ENCODE measurements around the gene CDH11.

Gene CDH11

GRCh38 chr16:65070831-65071432, 50.9 kb downstream of the CDH11 start:
- Mint-ChIP-seq H3K4me1 (no peaks in the 10 kb centered on the region), H3K36me3 (ENCODE audit: low read depth) (no peaks in the 10 kb centered on the region), H3K27ac (no peak overlapping the region), H3K9me3 (peaks cover 4% of the 10 kb centered on the region), H3K4me3 (no peak overlapping the region), H3K27me3 (peaks cover 2% of the 10 kb centered on the region)
- no peak for DNase-seq
- ATAC-seq: no peak

GRCh38 chr16:65069766-65070165, 52.1 kb downstream of the CDH11 start:
- H3K27ac Mint-ChIP-seq: no peak overlapping the region
- ATAC-seq (no peak), DNase-seq (no peak)
- H3K4me3 Mint-ChIP-seq: no peak overlapping the region
- no peaks in the 10 kb centered on the region for H3K4me1 Mint-ChIP-seq
- H3K36me3 Mint-ChIP-seq (ENCODE audit: low read depth): no peaks in the 10 kb centered on the region
- peaks cover 2% of the 10 kb centered on the region for H3K27me3 Mint-ChIP-seq
- H3K9me3 Mint-ChIP-seq: peaks cover 5% of the 10 kb centered on the region

- Mint-ChIP-seq H3K36me3 (ENCODE audit: low read depth) (no peaks in the 10 kb centered on the region), H3K27me3 (peaks cover 2% of the 10 kb centered on the region), H3K27ac (no peak overlapping the region), H3K9me3 (peaks cover 5% of the 10 kb centered on the region), H3K4me3 (no peak overlapping the region), H3K4me1 (no peaks in the 10 kb centered on the region)
- DNase-seq (no peak), ATAC-seq (no peak)
These were observed 52.8 kb downstream of the CDH11 start for GRCh38 chr16:65069065-65069464.

- no peak for ATAC-seq
- Mint-ChIP-seq H3K27me3 (peaks cover 2% of the 10 kb centered on the region), H3K4me1 (no peaks in the 10 kb centered on the region), H3K9me3 (peaks cover 5% of the 10 kb centered on the region), H3K27ac (no peak overlapping the region), H3K4me3 (no peak overlapping the region), H3K36me3 (ENCODE audit: low read depth) (no peaks in the 10 kb centered on the region)
- no peak for DNase-seq
These were observed 53.6 kb downstream of the CDH11 start for GRCh38 chr16:65068151-65068740.

- Mint-ChIP-seq H3K27ac (no peak overlapping the region), H3K4me3 (no peak overlapping the region), H3K27me3 (peaks cover 2% of the 10 kb centered on the region), H3K36me3 (ENCODE audit: low read depth) (no peaks in the 10 kb centered on the region), H3K9me3 (peaks cover 5% of the 10 kb centered on the region), H3K4me1 (no peaks in the 10 kb centered on the region)
- DNase-seq (no peak), ATAC-seq (no peak)
These were observed 55.2 kb downstream of the CDH11 start for GRCh38 chr16:65066651-65067050.

GRCh38 chr16:65065031-65065430, 56.8 kb downstream of the CDH11 start:
- no peak for ATAC-seq
- Mint-ChIP-seq H3K36me3 (ENCODE audit: low read depth) (no peaks in the 10 kb centered on the region), H3K4me1 (no peaks in the 10 kb centered on the region), H3K27me3 (peaks cover 2% of the 10 kb centered on the region), H3K9me3 (peaks cover 5% of the 10 kb centered on the region), H3K4me3 (no peak overlapping the region), H3K27ac (no peak overlapping the region)
- no peak for DNase-seq

GRCh38 chr16:65064131-65064530, 57.7 kb downstream of the CDH11 start:
- Mint-ChIP-seq H3K9me3 (peaks cover 5% of the 10 kb centered on the region), H3K27me3 (peaks cover 2% of the 10 kb centered on the region), H3K36me3 (ENCODE audit: low read depth) (no peaks in the 10 kb centered on the region), H3K4me1 (no peaks in the 10 kb centered on the region), H3K4me3 (no peak overlapping the region), H3K27ac (no peak overlapping the region)
- DNase-seq (no peak), ATAC-seq (no peak)

GRCh38 chr16:65062736-65063583, 58.9 kb downstream of the CDH11 start:
- no peak overlapping the region for H3K4me3 Mint-ChIP-seq
- H3K27ac Mint-ChIP-seq: no peak overlapping the region
- H3K36me3 Mint-ChIP-seq (ENCODE audit: low read depth): no peaks in the 10 kb centered on the region
- no peak for DNase-seq
- no peaks in the 10 kb centered on the region for H3K4me1 Mint-ChIP-seq
- ATAC-seq: no peak
- H3K27me3 Mint-ChIP-seq: peaks cover 2% of the 10 kb centered on the region
- H3K9me3 Mint-ChIP-seq: peaks cover 5% of the 10 kb centered on the region

GRCh38 chr16:65061935-65062518, 59.8 kb downstream of the CDH11 start:
- DNase-seq: no peak
- peaks cover 5% of the 10 kb centered on the region for H3K9me3 Mint-ChIP-seq
- no peak overlapping the region for H3K4me3 Mint-ChIP-seq
- no peaks in the 10 kb centered on the region for H3K4me1 Mint-ChIP-seq
- peaks cover 2% of the 10 kb centered on the region for H3K27me3 Mint-ChIP-seq
- H3K27ac Mint-ChIP-seq: no peak overlapping the region
- ATAC-seq: no peak
- no peaks in the 10 kb centered on the region for H3K36me3 Mint-ChIP-seq (ENCODE audit: low read depth)

GRCh38 chr16:65061263-65061662, 60.6 kb downstream of the CDH11 start:
- Mint-ChIP-seq H3K4me1 (no peaks in the 10 kb centered on the region), H3K4me3 (no peak overlapping the region), H3K27me3 (peaks cover 2% of the 10 kb centered on the region), H3K36me3 (ENCODE audit: low read depth) (no peaks in the 10 kb centered on the region), H3K9me3 (peaks cover 4% of the 10 kb centered on the region), H3K27ac (no peak overlapping the region)
- ATAC-seq (no peak), DNase-seq (no peak)

GRCh38 chr16:65059406-65059980, 62.4 kb downstream of the CDH11 start:
- ATAC-seq (no peak), DNase-seq (no peak)
- Mint-ChIP-seq H3K36me3 (ENCODE audit: low read depth) (no peaks in the 10 kb centered on the region), H3K27ac (no peak overlapping the region), H3K4me3 (no peak overlapping the region), H3K27me3 (no peaks in the 10 kb centered on the region), H3K4me1 (no peaks in the 10 kb centered on the region), H3K9me3 (no peaks in the 10 kb centered on the region)

- H3K27me3 Mint-ChIP-seq: no peaks in the 10 kb centered on the region
- no peak overlapping the region for H3K4me3 Mint-ChIP-seq
- H3K36me3 Mint-ChIP-seq (ENCODE audit: low read depth): no peaks in the 10 kb centered on the region
- H3K27ac Mint-ChIP-seq: no peak overlapping the region
- no peak for DNase-seq
- H3K9me3 Mint-ChIP-seq: peaks cover 6% of the 10 kb centered on the region
- ATAC-seq: no peak
- H3K4me1 Mint-ChIP-seq: no peaks in the 10 kb centered on the region
These were observed 64.7 kb downstream of the CDH11 start for GRCh38 chr16:65057184-65057583.

- H3K27me3 Mint-ChIP-seq: no peaks in the 10 kb centered on the region
- no peak overlapping the region for H3K4me3 Mint-ChIP-seq
- peaks cover 6% of the 10 kb centered on the region for H3K9me3 Mint-ChIP-seq
- no peak overlapping the region for H3K27ac Mint-ChIP-seq
- ATAC-seq: no peak
- no peak for DNase-seq
- H3K36me3 Mint-ChIP-seq (ENCODE audit: low read depth): no peaks in the 10 kb centered on the region
- no peaks in the 10 kb centered on the region for H3K4me1 Mint-ChIP-seq
These were observed 67.4 kb downstream of the CDH11 start for GRCh38 chr16:65054457-65054856.

- DNase-seq (no peak), ATAC-seq (no peak)
- Mint-ChIP-seq H3K27me3 (no peaks in the 10 kb centered on the region), H3K4me1 (no peaks in the 10 kb centered on the region), H3K4me3 (no peak overlapping the region), H3K36me3 (ENCODE audit: low read depth) (no peaks in the 10 kb centered on the region), H3K9me3 (peaks cover 13% of the 10 kb centered on the region), H3K27ac (no peak overlapping the region)
These were observed 72.2 kb downstream of the CDH11 start for GRCh38 chr16:65049679-65050078.

All from activated naive CD8-positive, alpha-beta T cell treated with anti-CD3 and anti-CD28 coated beads, Interleukin-2, amount 50 U/mL, for 24 hours (primary cell).